ENCODE data around the gene SCO2.
"Not testable (repeated sequence)": the region's sequence is repeated elsewhere in the genome, so short reads cannot be mapped to it uniquely, and the experiment has no call there.

SCO2 gene

GRCh38 chr22:50522208-50522805 lies 3.1 kb downstream of the SCO2 start:
- DNase-seq = no peak

DNA sequence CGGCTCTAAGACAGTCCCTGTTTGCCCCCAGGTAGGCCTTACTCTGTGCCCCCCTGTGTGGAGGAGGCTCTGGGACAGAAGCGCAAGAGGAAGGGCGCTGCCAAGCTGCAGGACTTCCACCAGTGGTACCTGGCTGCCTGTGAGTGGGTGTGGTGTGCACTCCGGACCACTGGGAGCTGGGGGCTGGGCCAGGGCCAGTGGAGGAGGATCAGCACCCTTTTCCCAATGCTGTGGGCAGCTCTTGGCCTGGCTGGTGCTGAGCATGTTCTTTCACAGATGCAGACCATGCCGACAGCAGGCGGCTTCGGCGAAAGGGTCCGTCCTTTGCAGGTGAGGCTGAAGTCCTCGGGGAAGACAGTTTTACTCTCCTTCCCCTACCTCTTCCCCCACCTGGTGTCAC lies 3.7 kb downstream of the SCO2 start:
- DNase-seq = no peak

- no peak for DNase-seq
These were observed 4.5 kb downstream of the SCO2 start for GRCh38 chr22:50520826-50521453.

DNA sequence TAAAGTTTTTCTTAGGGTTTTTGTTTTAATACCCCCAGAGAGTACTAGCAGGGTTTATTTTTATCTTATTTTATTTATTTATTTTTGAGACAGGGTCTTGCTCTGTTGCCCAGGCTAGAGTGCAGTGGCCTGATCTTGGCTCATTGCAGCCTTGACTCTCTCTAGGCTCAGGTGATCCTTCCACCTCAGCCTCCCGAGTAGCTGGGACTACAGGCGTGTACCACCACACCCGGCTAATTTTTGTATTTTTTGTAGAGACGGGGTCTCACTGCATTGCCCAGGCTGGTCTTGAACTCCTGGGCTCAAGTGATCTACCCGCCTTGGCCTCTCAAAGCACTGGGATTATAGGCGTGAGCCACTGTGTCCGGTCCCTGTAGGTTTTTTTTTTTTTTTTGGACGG lies 5.2 kb downstream of the SCO2 start:
- DNase-seq = not testable (repeated sequence)

GRCh38 chr22:50519151-50519550 lies 6.2 kb downstream of the SCO2 start:
- DNase-seq = no peak

DNA sequence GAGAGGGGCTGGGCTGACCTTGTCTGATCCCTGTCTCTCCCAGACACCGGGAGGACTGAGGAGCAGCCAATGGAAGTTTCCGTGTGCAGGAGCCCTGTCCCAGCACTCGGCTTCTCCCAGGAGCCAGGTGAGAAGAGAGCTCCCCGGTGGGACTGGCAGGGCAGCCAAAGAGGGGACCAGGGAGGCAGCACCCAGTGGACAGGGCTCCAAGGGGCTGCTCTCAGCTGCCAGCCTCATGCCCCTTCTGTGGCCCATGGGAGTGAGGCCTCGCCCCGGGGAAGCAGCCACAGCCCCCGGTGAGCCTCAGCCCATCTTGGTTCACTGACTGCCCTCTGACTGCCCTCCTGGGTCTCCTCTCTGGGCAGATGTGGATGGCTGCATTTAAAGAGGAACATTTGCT lies 6.8 kb downstream of the SCO2 start:
- no peak for DNase-seq

- DNase-seq = no peak
These were observed 7.7 kb downstream of the SCO2 start for GRCh38 chr22:50517495-50518260.

GRCh38 chr22:50516891-50517290 lies 8.5 kb downstream of the SCO2 start:
- DNase-seq = no peak

- no peak for DNase-seq
These were observed 9.3 kb downstream of the SCO2 start for GRCh38 chr22:50516068-50516467.

- DNase-seq = no peak
These were observed 12.2 kb downstream of the SCO2 start for GRCh38 chr22:50513175-50513574.

DNA sequence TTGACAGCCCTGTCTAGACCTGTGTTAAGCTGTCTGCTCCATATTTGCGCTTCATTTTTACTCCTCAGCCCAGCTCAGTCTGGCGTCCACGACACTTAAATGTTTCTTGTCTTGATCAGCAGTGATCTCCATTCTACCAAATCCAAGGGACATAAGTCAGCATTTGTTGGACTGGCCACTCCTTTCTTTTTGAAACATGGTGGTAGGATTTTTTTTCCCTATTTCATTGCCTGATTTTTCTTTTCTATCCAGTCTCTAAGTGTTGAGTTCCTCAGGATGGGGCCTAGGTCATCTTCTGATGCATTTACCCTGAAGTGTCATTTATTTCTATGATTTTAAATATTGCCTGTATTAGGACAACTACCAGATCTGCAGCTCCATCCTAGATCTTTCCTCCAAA lies 16.5 kb downstream of the SCO2 start:
- no peak for DNase-seq

DNA sequence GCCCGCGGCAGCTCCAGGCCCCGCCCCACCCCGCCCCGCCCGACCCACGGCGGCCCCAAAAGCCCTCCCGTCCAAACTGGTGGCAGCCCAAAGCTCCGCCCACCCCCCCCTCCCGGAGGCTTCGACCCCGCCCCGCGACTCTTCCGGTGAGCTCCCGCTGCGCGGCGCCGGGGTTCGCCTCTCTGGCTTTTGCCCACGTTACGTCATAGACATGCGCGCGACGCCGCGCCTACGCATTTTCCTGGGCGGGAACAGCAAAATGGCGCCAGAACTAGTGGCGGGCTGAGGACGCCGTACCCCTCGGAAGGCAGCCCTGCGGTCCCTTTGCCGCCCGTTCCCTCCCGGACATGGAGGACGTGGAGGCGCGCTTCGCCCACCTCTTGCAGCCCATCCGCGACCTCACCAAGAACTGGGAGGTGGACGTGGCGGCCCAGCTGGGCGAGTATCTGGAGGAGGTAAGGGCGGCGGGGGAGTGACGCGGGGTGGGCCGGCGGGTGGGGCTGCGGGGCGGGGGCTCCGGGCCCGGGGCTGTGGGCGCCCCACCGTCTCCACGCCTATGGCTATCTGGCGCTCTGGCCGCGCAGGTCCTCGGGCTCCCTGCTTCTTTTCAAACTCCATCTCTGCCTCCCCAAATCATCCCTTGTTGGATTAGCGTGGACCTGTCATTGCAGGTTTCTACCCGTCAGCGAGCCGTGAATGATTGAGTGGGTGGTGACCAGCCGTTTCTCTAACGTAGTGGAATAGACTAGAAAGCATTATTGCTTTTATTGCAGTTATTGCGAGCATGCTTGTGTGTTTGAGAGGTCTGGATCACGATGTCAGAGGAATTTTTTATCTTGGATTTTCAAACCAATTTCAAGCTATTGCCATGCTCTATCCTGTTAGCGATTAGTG lies 17.2 kb downstream of the SCO2 start, which contains the start of gene NCAPH2:
TSS of gene NCAPH2 (plus strand) at position 234 of the 894 bp plus-strand sequence. CDS start at position 348, 114 bp downstream.
- peak in 45 of 51 donors; percentile 61 to 100 (median 99) for DNase-seq

DNA sequence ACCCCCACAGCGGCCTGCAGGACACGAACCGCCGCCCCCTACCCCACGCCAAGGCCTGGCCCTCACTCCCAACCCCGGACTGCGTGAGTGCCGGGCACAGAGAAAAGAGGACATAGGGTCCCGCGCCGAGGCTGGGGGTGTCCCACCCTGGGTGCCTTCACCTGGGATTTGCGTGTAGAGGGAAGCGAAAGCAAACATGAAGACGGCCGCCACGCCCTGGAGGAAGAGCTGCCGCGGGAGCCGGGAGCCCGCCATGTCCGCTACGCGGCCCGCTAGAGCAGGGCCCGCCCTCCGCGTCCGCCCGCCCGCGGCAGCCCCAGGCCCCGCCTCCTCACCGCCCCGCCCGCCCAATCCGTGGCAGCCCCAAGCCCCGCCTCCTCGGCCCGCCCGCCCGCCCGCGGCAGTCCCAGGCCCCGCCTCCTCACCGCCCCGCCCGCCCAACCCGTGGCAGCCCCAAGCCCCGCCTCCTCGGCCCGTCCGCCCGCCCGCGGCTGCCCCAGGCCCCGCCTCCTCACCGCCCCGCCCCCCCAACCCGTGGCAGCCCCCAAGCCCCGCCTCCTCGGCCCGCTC lies 17.9 kb downstream of the SCO2 start, which contains the start of gene LMF2:
TSS of gene LMF2 (minus strand) at position 282 of the 570 bp plus-strand sequence. CDS start at position 255, 27 bp downstream.
- DNase-seq = peak in 35 of 51 donors; percentile 94 to 100 (median 99)

GRCh38 chr22:50506611-50507420 lies 18.6 kb downstream of the SCO2 start:
- DNase-seq = no peak

DNA sequence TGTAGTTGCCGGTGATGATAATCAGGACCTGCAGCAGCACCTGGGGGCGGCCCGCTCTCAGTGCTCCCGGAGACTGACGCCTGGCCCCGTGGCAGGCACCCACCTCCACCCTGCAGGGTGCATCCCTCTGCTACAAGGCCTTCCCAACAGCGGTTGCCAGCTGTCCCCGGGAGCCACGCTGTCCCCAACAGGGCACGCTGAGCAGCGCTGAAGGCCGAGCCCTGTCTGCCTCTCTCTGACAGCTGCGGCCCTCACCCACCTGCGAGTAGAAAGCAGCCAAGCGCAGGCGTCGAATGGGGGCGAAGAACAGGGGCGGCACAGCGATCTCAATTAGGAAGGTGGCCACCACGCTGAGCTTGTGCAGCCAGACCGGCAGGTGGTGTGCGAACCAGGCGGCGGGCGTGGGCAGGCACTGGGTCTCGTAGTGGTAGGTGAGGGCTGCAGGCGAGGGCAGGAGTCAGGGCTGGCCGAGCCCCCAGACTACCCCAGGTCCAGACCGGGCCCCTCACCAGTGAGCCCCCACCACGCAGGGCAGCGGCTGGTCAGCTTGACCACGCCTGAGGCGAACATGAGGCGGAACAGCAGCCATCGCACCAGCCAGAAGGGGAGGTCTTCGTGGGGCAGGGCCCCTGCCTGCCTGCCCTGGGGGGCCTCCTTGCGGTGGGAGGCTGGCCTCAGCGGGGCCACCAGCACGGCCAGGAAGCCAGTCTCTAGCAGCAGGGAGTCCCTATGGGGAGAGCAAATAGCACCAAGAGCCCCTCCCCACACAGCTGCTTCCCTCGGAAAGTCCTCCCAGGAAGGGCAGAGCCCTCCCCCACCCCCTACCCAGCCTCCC lies 19.4 kb downstream of the SCO2 start:
- DNase-seq = no peak

GRCh38 chr22:50505276-50505775 lies 20.1 kb downstream of the SCO2 start:
- no peak for DNase-seq

GRCh38 chr22:50504369-50505211 lies 20.8 kb downstream of the SCO2 start:
- DNase-seq = no peak
